HCT116 (cell line): ENCODE data around the gene COL21A1. TPM values are rescaled to one million over a fixed set of nuclear protein-coding genes. Genes with fewer than 3 reads are reported as not detected.

Source experiments
- ATAC-seq: fragments of 200-7000 bp; cut with Tn5 transposase; 2 replicates; pipeline ENCODE4 v1.9.1; 2020; ENCODE audit warnings: mild to moderate bottlenecking, moderate library complexity
- BruUV-seq: library from RNA; stranded (reverse); fragments of 400-500 nt; replicated peaks from 2 replicates; lab custom pipeline; 2021; lab: Mats Ljungman, UMichigan
- CTCF ChIA-PET: fragments of 300-600 bp; sonication (Branson Sonifier 250); formaldehyde crosslinking; loops from one replicate; lab custom pipeline; 2021; ENCODE audit warnings: antibody characterized with exemption; lab: Charles Lee
- POLR2A ChIA-PET: fragments of 300-600, 350-600 bp; sonication (Branson Sonifier 250); formaldehyde crosslinking; loops from one replicate; lab custom pipeline; 2021; ENCODE audit warnings: antibody characterized with exemption; lab: Charles Lee
- RAD21 ChIA-PET, 2 experiments: fragments of 300-600 bp; sonication (Branson Sonifier 250); formaldehyde crosslinking; loops; one replicate each; lab custom pipeline; 2023; ENCODE audit warnings: low total read pairs in 2 of 2; ENCODE audit not compliant: uncharacterized antibody in 2 of 2, unreplicated experiment in 2 of 2, low non-redundant PET in 1 of 2; lab: Charles Lee
- DNase-seq: peaks from one replicate; pipeline ENCODE4 v3.0.0-alpha.2; 2010; ENCODE audit warnings: low read depth, low spot score
- H2AFZ ChIP-seq: fragments of 200-600 bp; shearing (Covaris generic), sonication (generic); 2 replicates; pipeline ENCODE4 v1.6.1; 2017; ENCODE audit warnings: low read depth, mixed run types, mixed read lengths, antibody characterized with exemption, low read length; ENCODE audit not compliant: poor library complexity, severe bottlenecking
- H3K27ac ChIP-seq: 2 replicates; pipeline ENCODE4 v1.5.1; 2012; ENCODE audit warnings: low read depth, low read length
- H3K27me3 ChIP-seq: fragments of 200-600 bp; sonication (generic); 2 replicates; pipeline ENCODE4 v1.6.1; 2016; ENCODE audit warnings: mixed run types, low read length, mixed read lengths; ENCODE audit not compliant: insufficient read depth
- H3K36me3 ChIP-seq, 2 experiments: fragments of 200-500 bp in 1 of 2; fragments of 200-600 bp in 1 of 2; sonication (Bioruptor generic) in 1 of 2; sonication (generic) in 1 of 2; 2 replicates each; pipeline versions ENCODE4 v1.5.1 to v1.6.1; 2014 to 2016; ENCODE audit warnings: low read length in 2 of 2, inconsistent platforms in 1 of 2, mixed read lengths in 1 of 2, mixed run types in 1 of 2; ENCODE audit not compliant: insufficient read depth in 2 of 2, control insufficient read depth in 1 of 2
- H3K4me1 ChIP-seq, 2 experiments: fragments of 200-600 bp in 1 of 2; sonication (generic) in 1 of 2; 2 replicates each; pipeline versions ENCODE4 v1.5.1 to v1.6.1; 2012 to 2017; ENCODE audit warnings: low read length in 2 of 2, inconsistent platforms in 1 of 2, mild to moderate bottlenecking in 1 of 2, mixed read lengths in 1 of 2, mixed run types in 1 of 2, moderate library complexity in 1 of 2; ENCODE audit not compliant: insufficient read depth in 2 of 2, control insufficient read depth in 1 of 2
- H3K4me2 ChIP-seq: fragments of 200-600 bp; sonication (generic); 2 replicates; pipeline ENCODE4 v1.6.1; 2017; ENCODE audit warnings: mixed run types, low read length, mixed read lengths
- H3K4me3 ChIP-seq, 2 experiments: fragments of 200-600 bp in 1 of 2; sonication (generic) in 1 of 2; replicated peaks in 1 of 2; 2 replicates each; pipeline ENCODE4 v1.5.1; 2011 to 2016; ENCODE audit warnings: low read length in 2 of 2, control low read depth in 1 of 2, low read depth in 1 of 2, mild to moderate bottlenecking in 1 of 2, mixed read lengths in 1 of 2, mixed run types in 1 of 2
- H3K79me2 ChIP-seq: fragments of 200-600 bp; sonication (generic); 2 replicates; pipeline ENCODE4 v1.6.1; 2017; ENCODE audit warnings: mild to moderate bottlenecking, mixed run types, low read length, moderate library complexity, mixed read lengths; ENCODE audit not compliant: insufficient read depth
- H3K9ac ChIP-seq: fragments of 200-600 bp; sonication (generic); 2 replicates; pipeline ENCODE4 v1.6.1; 2016; ENCODE audit warnings: low read length, mixed read lengths
- H3K9me2 ChIP-seq: fragments of 200-600 bp; sonication (generic), shearing (Covaris generic); 2 replicates; pipeline ENCODE4 v1.6.1; 2017; ENCODE audit warnings: mixed run types, mild to moderate bottlenecking, moderate library complexity; ENCODE audit not compliant: insufficient read depth
- H3K9me3 ChIP-seq, 2 experiments: fragments of 200-500 bp in 1 of 2; fragments of 200-600 bp in 1 of 2; sonication (Bioruptor generic) in 1 of 2; sonication (generic) in 1 of 2; 2 replicates each; pipeline ENCODE4 v1.6.1; 2014 to 2017; ENCODE audit warnings: low read length in 2 of 2, mixed read lengths in 2 of 2, inconsistent platforms in 1 of 2, low read depth in 1 of 2, mild to moderate bottlenecking in 1 of 2, mixed run types in 1 of 2, moderate library complexity in 1 of 2; ENCODE audit not compliant: control insufficient read depth in 1 of 2, insufficient read depth in 1 of 2
- H4K20me1 ChIP-seq: fragments of 200-600 bp; sonication (generic), shearing (Covaris generic); 2 replicates; pipeline ENCODE4 v1.6.1; 2017; ENCODE audit warnings: mixed run types, mild to moderate bottlenecking, moderate library complexity; ENCODE audit not compliant: insufficient read depth
- CEBPB ChIP-seq: IDR thresholded peaks from 2 replicates; pipeline ENCODE4 v1.6.1; 2012; ENCODE audit warnings: low read depth
- EGR1 ChIP-seq: IDR thresholded peaks from 2 replicates; pipeline ENCODE4 v1.6.1; 2012; ENCODE audit warnings: low read depth
- ELF1 ChIP-seq: IDR thresholded peaks from 2 replicates; pipeline ENCODE4 v1.6.1; 2012; ENCODE audit warnings: low read depth, borderline replicate concordance
- EZH2 ChIP-seq: fragments of 200-600 bp; sonication (generic); IDR thresholded peaks from 2 replicates; pipeline ENCODE4 v1.6.1; 2017; ENCODE audit warnings: antibody characterized with exemption, mixed run types
- FOSL1 ChIP-seq: IDR thresholded peaks from 2 replicates; pipeline ENCODE4 v1.6.1; 2012; ENCODE audit warnings: low read depth
- JUND ChIP-seq: IDR thresholded peaks from 2 replicates; pipeline ENCODE4 v1.6.1; 2012
- POLR2AphosphoS5 ChIP-seq: IDR thresholded peaks from 2 replicates; pipeline ENCODE4 v1.6.1; 2011; ENCODE audit warnings: mild to moderate bottlenecking, low read depth, low read length, moderate library complexity
- SIN3A ChIP-seq: IDR thresholded peaks from 2 replicates; pipeline ENCODE4 v1.6.1; 2012; ENCODE audit warnings: low read depth
- SP1 ChIP-seq: IDR thresholded peaks from 2 replicates; pipeline ENCODE4 v1.6.1; 2012; ENCODE audit warnings: low read depth
- SRF ChIP-seq: IDR thresholded peaks from 2 replicates; pipeline ENCODE4 v1.6.1; 2012; ENCODE audit warnings: low read depth
- TCF7L2 ChIP-seq: IDR thresholded peaks from 2 replicates; pipeline ENCODE4 v1.7.0; 2011; ENCODE audit warnings: borderline replicate concordance, inconsistent platforms; ENCODE audit not compliant: insufficient read depth, insufficient read length; ENCODE audit errors: extremely low read depth
- YY1 ChIP-seq: IDR thresholded peaks from 2 replicates; pipeline ENCODE4 v1.6.1; 2011; ENCODE audit warnings: low read length, low read depth, moderate library complexity, mild to moderate bottlenecking; ENCODE audit not compliant: insufficient replicate concordance; ENCODE audit errors: extremely low read depth
- ZFX ChIP-seq: fragments of 450-650 bp; IDR thresholded peaks from 2 replicates; pipeline ENCODE4 v1.6.1; 2017
- intact Hi-C: fragments of 100-400 bp; cut with micrococcal nuclease; formaldehyde crosslinking; loops from 2 replicates; pipeline ENCODE4 v1.10.0; 2022
- total RNA-seq: library from RNA; stranded (reverse); gene quantifications from one replicate; pipeline ENCODE4 v1.2.1, GENCODE V29; 2021; ENCODE audit not compliant: unreplicated experiment
- TF ChIP-seq, protein P1 (sequence below): IDR thresholded peaks from 2 replicates; pipeline ENCODE4 v1.6.1; 2012
- TF ChIP-seq, protein P2 (sequence below): IDR thresholded peaks from 2 replicates; pipeline ENCODE4 v1.6.1; 2012; ENCODE audit warnings: low read depth
- TF ChIP-seq, protein P3 (sequence below), 3 experiments: fragments of 200-600 bp in 1 of 3; sonication (generic) in 1 of 3; IDR thresholded peaks in 2 of 3; conservative IDR thresholded peaks in 1 of 3; 2 replicates each; pipeline ENCODE4 v1.5.1; 2012 to 2017; ENCODE audit warnings: low read depth in 2 of 3, low read length in 2 of 3, antibody characterized with exemption in 1 of 3, borderline replicate concordance in 1 of 3, control low read depth in 1 of 3, mild to moderate bottlenecking in 1 of 3, mixed read lengths in 1 of 3, mixed run types in 1 of 3, moderate library complexity in 1 of 3; ENCODE audit not compliant: insufficient read depth in 1 of 3
- TF ChIP-seq, protein P4 (sequence below): IDR thresholded peaks from 2 replicates; pipeline ENCODE4 v1.6.1; 2012

Gene COL21A1
- total RNA-seq, 1 experiment from 2014 or later: not detected

DNA sequence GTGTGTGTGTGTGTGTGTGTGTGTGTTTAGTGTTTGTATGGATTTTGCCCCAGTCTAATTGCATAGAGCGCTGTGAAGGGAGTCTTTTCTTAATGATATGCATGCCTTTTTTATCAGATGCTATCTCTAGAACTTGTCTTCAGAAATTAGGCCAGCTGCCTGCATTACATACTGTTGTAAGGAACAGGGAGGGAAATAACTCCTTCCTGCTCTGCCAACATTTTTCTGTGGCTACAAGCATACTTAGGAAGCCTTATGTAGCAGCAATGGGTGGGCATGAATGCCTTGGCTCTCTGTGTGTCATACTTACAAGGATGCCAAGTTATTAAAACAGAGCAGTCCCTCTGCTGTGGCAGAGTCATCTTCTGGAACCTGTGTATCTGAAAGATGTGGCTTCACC is 8.0 kb upstream of the COL21A1 start:
- Histone ChIP-seq H3K9me2 (no peaks in the 10 kb centered on the region), H3K4me1 (peaks cover 4 to 5% of the 10 kb centered on the region in 2 experiments; a peak in 3 of 4 replicates), H3K79me2 (no peaks in the 10 kb centered on the region), H4K20me1 (no peaks in the 10 kb centered on the region), H3K27me3 (no peaks in the 10 kb centered on the region), H2AFZ (no peak overlapping the region), H3K4me3 (no peak overlapping the region), H3K9me3 (no peaks in the 10 kb centered on the region), H3K4me2 (no peak overlapping the region), H3K9ac (no peak overlapping the region)
- DNase-seq: no peak
- POLR2A ChIA-PET: no interaction called here
- CTCF ChIA-PET: no interaction called here
- intact Hi-C loops: no loop called here
- no TSS peak for BruUV-seq
- TF ChIP-seq EZH2 (no peak), CEBPB (no peak), ELF1 (no peak), SIN3A (no peak), ZFX (no peak), EGR1 (no peak), SRF (no peak), POLR2AphosphoS5 (no peak), JUND (no peak), TCF7L2 (no peak), SP1 (no peak), FOSL1 (no peak), YY1 (no peak)
- TF ChIP-seq, protein P1, sequence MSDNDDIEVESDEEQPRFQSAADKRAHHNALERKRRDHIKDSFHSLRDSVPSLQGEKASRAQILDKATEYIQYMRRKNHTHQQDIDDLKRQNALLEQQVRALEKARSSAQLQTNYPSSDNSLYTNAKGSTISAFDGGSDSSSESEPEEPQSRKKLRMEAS: no peak
- TF ChIP-seq, protein P2, sequence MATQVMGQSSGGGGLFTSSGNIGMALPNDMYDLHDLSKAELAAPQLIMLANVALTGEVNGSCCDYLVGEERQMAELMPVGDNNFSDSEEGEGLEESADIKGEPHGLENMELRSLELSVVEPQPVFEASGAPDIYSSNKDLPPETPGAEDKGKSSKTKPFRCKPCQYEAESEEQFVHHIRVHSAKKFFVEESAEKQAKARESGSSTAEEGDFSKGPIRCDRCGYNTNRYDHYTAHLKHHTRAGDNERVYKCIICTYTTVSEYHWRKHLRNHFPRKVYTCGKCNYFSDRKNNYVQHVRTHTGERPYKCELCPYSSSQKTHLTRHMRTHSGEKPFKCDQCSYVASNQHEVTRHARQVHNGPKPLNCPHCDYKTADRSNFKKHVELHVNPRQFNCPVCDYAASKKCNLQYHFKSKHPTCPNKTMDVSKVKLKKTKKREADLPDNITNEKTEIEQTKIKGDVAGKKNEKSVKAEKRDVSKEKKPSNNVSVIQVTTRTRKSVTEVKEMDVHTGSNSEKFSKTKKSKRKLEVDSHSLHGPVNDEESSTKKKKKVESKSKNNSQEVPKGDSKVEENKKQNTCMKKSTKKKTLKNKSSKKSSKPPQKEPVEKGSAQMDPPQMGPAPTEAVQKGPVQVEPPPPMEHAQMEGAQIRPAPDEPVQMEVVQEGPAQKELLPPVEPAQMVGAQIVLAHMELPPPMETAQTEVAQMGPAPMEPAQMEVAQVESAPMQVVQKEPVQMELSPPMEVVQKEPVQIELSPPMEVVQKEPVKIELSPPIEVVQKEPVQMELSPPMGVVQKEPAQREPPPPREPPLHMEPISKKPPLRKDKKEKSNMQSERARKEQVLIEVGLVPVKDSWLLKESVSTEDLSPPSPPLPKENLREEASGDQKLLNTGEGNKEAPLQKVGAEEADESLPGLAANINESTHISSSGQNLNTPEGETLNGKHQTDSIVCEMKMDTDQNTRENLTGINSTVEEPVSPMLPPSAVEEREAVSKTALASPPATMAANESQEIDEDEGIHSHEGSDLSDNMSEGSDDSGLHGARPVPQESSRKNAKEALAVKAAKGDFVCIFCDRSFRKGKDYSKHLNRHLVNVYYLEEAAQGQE: no peak
- TF ChIP-seq, protein P3, sequence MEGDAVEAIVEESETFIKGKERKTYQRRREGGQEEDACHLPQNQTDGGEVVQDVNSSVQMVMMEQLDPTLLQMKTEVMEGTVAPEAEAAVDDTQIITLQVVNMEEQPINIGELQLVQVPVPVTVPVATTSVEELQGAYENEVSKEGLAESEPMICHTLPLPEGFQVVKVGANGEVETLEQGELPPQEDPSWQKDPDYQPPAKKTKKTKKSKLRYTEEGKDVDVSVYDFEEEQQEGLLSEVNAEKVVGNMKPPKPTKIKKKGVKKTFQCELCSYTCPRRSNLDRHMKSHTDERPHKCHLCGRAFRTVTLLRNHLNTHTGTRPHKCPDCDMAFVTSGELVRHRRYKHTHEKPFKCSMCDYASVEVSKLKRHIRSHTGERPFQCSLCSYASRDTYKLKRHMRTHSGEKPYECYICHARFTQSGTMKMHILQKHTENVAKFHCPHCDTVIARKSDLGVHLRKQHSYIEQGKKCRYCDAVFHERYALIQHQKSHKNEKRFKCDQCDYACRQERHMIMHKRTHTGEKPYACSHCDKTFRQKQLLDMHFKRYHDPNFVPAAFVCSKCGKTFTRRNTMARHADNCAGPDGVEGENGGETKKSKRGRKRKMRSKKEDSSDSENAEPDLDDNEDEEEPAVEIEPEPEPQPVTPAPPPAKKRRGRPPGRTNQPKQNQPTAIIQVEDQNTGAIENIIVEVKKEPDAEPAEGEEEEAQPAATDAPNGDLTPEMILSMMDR (IDR thresholded peaks at IDR 0.05 in 2 of 3, conservative IDR thresholded peaks at IDR 0.05 in 1 of 3; ENCODE audit: borderline replicate concordance in 1 of 3, insufficient read depth in 1 of 3, low read depth in 2 of 3, low read length in 2 of 3): no peak
- TF ChIP-seq, protein P4, sequence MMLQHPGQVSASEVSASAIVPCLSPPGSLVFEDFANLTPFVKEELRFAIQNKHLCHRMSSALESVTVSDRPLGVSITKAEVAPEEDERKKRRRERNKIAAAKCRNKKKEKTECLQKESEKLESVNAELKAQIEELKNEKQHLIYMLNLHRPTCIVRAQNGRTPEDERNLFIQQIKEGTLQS: no peak
- TF ChIP-seq, all 23 proteins: peak for 0
- ATAC-seq: no peak
- H3K27ac ChIP-seq: no peak overlapping the region
- RAD21 ChIA-PET: no interaction called here
- H3K36me3 ChIP-seq: no peaks in the 10 kb centered on the region
